GM21381 (cell line): ENCODE measurements around the gene ANAPC15.
A peak's percentile ranks its signal among the peaks of the same experiment; 100 is the strongest.
"Not testable (repeated sequence)": the region's sequence is repeated elsewhere in the genome, so short reads cannot be mapped to it uniquely, and the experiment has no call there.

ENCODE experiments used
- ATAC-seq: cut with Tn5 transposase; IDR thresholded peaks from one replicate; pipeline ENCODE4 v1.9.1; 2021; ENCODE audit warnings: mild to moderate bottlenecking, moderate library complexity; ENCODE audit not compliant: unreplicated experiment

ANAPC15 gene

DNA sequence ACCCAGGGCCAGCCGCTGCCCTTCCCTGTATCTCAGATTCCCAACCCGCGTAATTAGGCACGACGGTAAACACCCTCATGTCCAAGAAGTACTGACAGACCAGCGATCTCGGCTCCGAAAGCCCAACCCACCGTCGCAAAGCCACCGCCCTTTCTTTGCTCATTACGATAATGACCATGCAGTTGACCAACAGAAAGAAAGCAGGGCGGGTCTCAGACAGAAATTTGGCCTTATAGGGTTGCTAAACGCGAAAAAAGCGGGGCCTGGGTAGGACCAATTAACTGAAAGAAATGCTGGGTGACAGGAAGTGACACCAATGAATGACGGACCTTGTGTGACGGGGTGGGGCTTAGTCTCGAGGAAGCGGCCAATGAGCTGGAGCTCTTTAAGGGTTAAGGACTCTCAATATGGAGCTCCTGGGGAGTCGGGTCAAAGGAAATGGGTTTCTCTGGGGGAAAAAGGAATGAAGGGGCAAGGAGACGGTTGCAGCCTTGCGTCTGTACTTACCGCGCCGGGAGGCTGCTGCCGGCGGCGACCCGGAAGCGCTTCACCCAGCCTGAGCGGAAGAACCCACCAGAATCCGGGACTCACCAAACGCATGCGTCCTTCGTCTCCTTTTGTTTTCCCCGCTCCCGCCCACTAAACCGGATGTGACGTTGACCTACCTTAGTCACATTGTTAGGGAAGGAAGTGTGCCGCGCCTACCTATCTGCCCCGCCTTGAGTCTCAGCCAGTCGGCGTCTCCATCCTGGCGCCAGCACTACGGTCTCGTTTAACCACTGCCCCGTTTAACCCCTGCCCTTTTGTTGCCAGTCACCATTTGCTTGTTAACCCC, at the start of gene ANAPC15:
Gene ANAPC15, minus strand, starts transcription at position 553 of the 835 bp plus-strand sequence. CDS start 1,419 bp downstream, outside the sequence.
- ATAC-seq = peak; percentile 88

DNA sequence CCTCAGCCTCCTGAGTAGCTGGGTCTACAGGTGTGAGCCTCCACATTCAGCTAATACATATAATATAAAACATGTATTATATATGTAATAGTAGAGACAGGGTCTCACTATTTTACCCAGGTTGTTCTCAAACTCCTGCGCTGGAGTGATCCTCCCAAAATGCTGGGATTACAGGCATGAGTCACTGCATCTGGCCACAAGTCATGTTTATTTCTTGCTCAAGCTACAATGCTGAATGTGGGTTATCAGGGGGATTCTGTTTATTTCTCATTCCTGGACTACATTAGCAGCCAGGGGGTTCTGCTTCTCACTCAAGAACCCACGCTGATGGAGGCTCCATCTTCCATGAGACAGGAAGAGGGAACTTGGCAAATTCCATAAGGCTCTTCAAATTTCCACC, 47.8 kb upstream of the ANAPC15 start:
- no peak for ATAC-seq

DNA sequence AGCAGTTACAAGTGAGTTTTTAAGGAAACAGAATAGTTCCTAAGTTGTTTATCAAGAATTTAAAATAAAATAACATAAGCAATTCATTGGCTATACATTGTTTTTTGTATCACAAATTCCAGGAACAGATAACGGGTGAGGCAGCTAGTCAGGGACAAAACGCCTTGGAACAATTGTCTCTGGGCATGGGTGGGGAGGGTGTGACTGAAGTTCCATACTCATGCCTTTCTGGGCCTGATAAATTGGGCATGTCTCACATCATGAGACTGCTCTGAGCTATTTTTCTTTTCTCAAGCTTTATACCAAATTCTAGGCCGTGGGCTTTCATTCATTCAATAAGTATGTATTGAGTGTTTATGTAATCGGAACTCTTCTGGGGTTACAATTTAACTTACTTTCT, 44.6 kb upstream of the ANAPC15 start:
- ATAC-seq = no peak

DNA sequence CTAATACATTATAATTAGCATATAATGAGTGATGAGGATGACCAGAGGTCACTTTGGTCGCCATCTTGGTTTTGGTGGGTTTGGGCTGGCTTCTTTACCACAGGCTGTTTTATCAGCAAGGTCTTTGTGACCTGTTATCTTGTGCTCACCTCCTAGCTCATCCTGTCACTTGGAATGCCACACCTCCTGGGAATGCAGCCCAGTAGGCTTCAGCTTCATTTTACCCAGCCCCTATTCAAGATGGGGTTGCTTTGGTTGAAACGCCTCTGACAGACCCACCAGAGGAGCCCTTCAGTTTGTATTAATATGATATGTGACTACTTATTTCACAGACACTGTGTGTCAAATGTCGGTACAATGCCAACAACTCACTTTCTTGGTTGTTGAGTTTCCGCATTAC, 43.3 kb upstream of the ANAPC15 start:
- ATAC-seq = no peak

DNA sequence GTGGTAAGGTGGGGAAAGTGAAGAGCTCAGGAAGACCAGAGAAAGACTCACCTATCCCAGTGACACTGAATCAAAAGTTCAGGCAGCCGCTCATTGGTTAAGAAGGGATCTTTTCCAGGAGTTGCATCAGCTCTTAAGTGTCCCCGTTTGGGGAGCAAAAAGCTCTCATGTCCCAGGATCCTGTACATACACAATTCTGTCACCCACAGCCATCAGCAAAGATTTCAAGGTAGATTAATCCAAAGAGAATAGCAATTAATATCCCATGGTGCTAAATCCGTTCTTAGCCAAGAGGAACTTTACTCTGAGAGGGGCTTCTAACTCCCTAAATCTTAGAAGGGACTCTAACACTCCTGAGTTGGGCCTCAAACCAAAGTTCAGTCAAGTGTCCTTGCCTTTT, 42.3 kb upstream of the ANAPC15 start:
- ATAC-seq = no peak

DNA sequence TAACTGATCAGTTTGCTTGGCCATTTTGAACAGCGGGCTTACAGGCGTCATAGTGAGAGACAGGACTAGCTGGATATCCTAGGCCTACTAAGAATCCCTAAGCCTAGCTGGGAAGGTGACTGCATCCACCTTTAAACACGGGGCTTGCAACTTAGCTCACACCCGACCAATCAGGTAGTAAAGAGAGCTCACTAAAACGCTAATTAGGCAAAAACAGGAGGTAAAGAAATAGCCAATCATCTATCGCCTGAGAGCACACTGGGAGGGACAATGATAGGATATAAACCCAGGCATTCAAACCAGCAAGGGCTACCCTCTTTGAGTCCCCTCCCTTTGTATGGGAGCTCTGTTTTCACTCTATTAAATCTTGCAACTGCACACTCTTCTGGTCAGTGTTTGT, 41.4 kb upstream of the ANAPC15 start:
- ATAC-seq = not testable (repeated sequence)

DNA sequence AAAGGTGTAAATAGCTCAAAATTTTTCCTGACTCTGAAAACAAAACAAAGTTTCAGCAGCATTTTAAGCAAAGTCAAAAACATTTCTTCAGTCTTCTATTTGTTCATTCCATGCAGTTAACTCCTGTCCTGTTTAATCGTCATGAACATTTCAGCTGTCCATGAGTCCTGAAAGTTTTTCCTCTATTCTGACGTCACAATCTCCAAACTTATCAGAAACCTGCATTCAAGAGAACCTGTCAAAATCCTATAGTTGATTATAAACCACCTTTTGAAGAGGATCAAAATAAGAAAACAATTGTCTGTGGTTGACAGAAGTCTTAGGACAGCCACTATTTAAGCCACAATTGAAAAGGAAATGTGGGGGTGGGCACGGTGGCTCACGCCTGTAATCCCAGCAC, 38.4 kb upstream of the ANAPC15 start:
- no peak for ATAC-seq

DNA sequence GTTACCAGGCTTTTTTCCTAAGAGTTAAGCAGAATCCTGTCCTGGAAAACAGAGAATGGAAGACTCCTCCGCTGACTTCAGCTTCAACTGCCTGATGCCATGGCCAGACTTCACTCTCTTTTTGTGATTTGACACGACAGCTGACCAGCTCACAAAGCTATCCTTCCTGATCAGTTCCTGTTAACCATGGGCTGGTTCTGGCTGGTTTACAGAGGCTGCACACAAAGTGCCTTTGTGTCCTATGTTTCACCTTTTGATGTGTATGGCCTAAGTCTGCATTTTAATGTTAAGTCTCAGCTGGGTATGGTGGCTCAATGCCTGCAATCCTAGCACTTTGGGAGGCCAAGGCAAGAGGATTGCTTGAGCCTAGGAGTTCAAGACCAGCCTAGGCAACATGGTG, 34.1 kb upstream of the ANAPC15 start:
- ATAC-seq = no peak

DNA sequence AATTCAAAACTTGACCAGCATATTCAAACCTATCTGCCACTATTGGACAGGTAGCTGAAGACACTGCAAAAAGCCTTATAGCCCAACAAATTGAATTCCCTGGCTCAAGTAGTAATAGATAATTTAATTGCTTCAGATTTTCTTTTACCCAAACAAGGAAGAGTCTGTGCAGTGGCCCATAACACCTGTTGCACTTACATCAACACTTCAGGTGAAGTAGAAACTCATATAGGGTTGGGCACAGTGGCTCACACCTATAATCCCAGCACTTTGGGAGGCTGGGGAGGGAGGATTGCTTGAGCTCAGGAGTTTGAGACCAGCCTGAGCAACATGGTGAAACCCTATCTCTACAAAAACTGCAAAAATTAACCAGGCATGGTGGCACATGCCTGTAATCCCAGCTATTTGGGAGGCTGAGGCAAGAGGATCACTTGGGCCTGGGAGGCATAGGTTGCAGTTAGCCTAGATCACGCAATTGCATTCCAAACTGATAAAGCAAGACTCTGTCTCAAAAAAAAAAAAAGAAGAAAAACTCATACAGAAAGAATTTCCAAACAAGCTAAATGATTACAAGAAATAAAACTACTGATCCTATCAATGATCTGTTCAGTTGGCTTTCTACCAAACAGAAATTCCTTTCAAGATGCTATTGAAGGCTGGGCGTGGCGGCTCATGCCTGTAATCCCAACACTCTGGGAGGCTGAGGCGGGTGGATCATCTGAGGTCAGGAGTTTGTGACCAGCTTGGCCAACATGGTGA, 32.5 kb upstream of the ANAPC15 start:
- ATAC-seq = no peak

DNA sequence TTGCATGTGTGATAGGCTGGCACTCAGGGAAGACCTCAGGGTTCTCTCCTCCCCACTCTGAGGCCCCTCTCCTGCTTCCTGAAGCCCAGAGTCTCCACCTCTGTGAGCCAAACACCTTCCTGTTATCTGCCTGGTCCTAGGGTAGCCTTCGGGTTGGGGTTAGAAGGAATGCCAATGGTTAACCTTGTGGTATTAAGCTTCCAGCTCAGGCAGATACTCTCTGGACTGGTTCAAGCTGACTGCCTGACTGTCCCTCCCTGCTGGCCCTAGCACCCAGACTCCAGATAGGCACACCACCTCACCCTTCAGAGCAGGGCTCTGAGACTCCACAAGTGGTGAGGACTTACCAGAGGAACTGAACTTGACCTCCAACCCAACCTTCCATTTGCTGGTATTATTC, 30.0 kb upstream of the ANAPC15 start:
- not testable (repeated sequence) for ATAC-seq

DNA sequence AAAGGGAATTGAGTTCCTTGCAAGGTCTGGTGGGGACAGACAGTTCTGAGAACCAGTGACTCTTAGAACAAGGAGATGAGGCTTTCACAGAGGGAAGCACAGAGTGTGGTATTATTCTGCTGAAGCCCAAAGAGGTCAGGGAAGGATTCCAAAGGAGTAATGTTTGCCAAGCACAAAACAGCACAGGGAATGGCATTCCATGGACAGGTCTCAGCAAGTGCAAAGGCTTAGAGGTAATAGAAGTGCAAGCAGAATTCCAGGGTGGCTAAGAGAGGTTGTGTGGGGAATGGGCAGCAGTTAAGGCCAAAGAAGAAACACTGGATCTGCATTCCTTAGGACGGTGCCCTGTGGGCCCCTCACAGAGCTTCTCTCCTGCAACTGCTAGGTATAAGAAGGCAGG, 29.6 kb upstream of the ANAPC15 start:
- not testable (repeated sequence) for ATAC-seq

DNA sequence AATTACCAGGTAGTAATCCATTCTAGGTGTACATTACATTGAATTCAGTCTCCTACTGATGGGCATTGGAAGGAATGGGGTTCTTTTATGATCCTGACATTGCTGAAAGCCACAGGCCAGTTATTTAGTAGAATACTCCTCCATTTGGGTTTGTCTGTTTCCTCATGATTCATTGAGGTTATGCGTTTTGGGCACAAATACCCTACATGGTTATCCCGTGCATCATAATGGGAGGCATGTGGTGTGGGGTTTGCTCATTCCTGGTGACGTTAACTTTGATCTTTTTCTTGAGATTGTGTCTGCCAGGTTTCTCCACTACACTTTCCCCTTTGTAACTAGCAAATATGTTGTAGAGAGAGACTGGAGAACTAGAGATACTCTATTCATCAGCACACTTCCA, 28.6 kb upstream of the ANAPC15 start:
- ATAC-seq = no peak

DNA sequence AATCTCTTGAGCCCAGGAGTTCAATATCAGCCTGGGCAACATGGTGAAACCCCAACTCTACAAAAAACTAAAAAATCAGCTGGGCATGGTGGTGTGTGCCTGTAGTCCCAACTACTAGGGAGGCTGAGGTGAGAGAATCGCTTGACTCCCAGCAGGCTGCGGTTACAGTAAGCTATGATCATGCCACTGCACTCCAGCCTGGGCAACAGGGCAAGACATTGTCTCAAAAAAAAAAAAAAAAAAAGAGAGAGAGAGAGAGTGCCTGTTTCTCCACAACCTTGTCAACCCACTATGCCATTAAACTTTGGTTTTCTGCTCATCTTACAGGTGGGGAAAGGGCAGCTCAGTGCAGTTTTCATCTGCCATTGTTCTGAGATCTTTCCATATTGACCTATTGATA, 28.2 kb upstream of the ANAPC15 start:
- no peak for ATAC-seq

DNA sequence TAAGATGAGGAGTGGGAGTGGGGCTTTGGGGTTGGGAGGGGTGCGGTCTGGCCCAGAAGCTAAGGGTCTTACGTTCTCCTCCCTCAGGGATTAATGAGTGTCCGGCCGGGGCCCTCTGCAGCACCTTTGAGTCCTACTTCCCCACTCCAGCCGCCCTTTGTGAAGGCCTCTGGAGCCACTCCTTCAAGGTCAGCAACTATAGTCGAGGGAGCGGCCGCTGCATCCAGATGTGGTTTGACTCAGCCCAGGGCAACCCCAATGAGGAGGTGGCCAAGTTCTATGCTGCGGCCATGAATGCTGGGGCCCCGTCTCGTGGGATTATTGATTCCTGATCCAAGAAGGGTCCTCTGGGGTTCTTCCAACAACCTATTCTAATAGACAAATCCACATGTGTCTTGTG, 27.0 kb upstream of the ANAPC15 start:
- no peak for ATAC-seq

DNA sequence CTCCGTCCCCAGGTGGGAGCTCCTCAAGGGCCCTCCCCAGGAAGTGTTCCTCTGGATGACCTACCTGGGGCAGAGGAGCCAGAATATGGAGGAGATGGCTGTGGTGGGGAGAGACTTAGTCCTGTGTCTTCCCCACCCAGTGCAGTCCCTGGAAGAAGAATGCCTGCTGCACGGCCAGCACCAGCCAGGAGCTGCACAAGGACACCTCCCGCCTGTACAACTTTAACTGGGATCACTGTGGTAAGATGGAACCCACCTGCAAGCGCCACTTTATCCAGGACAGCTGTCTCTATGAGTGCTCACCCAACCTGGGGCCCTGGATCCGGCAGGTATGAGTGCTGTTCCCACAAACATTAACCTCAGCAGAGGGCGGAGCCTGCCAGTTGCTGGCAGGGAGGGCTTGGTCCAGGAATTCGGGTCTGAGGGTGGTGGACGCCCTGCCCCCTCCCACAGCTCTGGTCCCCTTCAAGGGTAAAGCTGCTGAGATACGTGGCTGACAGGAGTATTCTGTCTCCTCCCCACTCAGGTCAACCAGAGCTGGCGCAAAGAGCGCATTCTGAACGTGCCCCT, 26.4 kb upstream of the ANAPC15 start:
- ATAC-seq = no peak

DNA sequence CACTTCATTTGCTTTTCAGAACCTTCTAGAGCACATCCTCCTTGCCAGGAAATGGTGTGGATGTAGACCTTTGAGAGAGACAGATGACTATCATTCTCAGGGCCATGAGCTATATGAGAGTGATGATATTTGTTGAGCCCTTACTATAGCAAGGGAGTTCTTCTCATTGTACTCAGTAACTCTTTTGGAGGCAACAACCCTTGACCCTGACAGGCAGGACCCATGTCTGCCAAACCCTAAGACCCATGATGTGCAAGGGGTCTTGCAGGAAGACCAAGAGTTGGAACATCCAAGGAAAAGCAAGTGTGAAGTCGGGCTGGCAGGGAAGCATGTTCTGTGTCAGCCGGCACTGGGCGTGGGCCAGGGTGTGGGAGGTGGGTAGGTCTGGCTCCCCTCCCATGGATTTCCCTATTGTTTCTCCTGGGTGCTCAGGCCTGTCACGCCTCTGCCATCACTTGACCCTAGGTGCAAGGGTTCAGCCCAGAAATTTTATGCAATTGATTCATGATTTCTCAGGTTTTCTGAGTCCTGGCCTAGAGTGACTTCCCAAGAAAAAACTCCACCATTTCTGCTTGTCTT, 24.3 kb upstream of the ANAPC15 start:
- ATAC-seq = no peak

DNA sequence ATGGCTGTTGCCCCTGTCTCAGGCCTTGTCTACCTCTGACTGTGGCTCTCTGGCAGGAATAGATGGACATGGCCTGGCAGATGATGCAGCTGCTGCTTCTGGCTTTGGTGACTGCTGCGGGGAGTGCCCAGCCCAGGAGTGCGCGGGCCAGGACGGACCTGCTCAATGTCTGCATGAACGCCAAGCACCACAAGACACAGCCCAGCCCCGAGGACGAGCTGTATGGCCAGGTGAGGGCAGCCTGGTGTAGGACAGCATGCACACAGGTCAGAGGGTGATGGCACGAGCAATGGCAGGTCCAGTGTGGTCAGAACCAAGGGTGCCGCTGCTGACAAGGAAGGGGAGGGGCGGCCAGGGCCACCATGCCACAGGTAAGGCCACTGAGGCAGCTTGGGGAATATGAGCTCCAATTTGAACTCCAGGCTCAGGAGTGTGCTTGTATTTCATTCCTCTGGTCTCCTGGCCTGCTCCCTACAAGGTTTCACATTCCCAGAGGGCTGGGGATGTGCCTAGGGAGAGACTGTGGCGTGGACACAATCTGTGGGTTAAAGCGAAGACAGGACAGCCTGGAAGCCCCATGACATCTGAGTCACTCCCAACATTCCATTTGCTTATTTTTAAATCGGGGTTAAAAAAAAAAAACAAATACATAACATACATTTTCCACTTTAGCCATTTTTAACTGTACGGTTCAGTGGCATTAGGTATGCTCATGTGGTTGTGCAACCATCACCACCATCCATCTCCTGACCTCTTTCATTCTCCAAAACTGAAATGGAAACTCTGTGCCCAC, 23.6 kb upstream of the ANAPC15 start:
- no peak for ATAC-seq

DNA sequence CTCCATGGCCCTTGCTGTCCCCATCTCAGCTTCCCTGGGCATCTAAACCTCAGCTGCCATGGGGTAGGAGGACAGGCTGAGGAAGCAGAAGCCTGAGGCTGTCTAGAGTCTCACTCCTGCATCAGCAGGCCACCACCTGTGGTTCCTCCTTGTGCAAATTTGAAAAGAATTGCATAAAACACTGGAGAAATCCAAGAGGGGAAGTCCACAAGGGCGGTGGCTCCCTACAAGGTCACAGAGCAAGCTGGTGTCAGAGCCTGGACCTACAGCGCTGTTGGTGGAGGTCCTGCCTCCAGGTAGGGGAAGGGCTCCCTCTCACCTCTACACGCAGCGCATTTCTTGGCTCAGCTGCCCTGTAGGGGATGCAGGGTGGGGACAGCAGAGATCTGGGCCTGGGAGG, 23.0 kb upstream of the ANAPC15 start, which contains the start of gene FOLR3:
Gene FOLR3, plus strand, starts transcription at position 253 of the 400 bp plus-strand sequence. CDS start 228 bp downstream, outside the sequence.
- not testable (repeated sequence) for ATAC-seq

DNA sequence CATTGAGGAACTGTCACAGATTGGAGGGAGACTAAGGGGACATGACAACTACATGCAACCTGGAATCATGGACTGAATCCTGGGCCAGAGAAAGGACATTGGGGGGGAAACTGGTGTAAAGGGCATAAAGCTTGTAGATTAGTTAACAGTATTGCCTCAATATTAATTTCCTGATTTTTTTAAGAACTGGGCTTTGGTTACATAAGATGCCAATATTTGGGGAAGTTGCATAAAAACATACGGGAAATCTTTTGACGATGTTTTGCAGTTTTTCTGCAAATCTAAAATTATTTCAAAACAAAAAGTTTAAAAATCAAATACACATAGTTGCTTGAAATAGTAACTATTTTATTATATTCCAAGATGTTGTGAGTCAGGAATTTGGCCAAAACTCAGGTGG, 20.2 kb upstream of the ANAPC15 start:
- ATAC-seq = no peak

DNA sequence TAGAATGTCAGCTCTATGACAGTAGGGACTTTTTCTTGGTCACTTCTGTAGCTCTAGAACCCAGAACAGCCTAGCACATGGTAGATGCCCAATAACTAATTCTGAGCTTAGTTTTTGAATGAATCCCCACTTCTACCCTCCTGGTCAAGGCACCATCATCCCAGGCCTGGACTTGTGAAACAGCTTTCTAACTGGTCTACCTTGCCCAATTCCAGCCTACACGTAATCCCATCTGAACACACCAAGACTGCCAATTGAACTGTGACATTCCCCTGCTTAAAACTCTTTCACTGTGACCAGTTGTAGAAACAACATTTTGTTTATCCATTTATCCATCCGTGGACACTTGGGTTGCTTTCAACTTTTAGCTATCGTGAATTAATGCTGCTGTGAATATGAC, 16.9 kb upstream of the ANAPC15 start:
- ATAC-seq = no peak

DNA sequence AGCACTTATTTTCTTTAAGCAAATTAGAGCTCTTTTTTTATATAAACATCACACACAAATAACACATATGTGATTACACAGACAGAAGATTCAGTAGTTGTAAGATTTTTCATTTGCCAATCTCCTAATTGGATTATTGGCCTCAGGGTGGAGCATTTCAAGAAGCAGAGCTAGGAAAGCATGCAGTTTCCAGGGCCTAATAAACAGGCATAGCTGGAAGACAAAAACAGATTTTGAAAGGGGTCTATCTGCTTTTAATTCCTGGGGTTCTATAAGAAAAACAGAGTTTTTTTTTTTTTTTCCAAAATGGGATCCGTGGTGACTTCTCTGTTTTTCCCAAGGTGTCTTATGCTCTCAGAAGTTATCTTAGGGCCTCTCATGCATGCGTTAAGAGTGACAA, 15.4 kb upstream of the ANAPC15 start:
- ATAC-seq = no peak
